GM18868 (cell line): Measurements from ENCODE around the gene YIPF3.
"Not testable (repeated sequence)": the region's sequence is repeated elsewhere in the genome, so short reads cannot be mapped to it uniquely, and the experiment has no call there.

Experiments used
- ATAC-seq: cut with Tn5 transposase; IDR thresholded peaks from one replicate; pipeline ENCODE4 v1.9.1; 2021; ENCODE audit warnings: mild to moderate bottlenecking, moderate library complexity; ENCODE audit not compliant: unreplicated experiment

Gene YIPF3

DNA sequence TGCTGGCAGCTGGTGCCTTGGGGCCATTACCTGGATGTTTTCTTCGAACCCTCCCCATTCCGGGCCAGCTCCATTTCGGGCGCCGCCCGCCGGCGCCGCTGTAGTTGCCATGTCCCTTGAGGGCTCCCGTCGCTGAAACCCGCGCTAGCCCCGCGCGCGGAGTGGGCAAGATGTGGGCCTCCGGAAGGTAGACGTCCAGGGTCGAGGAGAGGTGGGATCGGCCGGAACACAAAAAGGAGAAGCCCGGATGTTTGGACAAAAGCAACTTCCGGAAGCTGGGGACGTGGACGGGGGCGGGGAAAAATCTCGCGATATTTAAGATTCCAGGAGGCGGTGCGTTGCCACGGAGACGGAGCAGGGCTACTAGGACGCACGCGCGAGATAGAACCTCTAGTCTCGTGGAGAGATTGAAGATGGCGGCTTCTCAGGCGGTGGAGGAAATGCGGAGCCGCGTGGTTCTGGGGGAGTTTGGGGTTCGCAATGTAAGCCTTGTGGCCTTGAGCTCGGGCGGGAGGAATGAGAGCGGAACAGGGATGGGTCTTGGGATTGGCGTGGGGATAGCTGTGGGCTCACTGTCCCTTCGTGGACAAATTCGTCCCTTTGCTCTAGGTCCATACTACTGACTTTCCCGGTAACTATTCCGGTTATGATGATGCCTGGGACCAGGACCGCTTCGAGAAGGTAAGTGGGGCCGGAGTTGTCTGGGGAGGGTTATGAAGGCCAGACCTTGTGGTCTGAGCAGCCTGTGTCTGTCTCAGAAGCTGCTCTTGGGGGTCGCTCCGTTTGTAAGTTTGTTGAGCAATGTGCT, at the start of gene YIPF3, which contains the start of gene POLR1C:
TSS of gene YIPF3 (minus strand) at position 230 of the 808 bp plus-strand sequence. CDS start at position 111, 119 bp downstream.
TSS of gene POLR1C (plus strand) at position 393 of the 808 bp plus-strand sequence. CDS start at position 414, 21 bp downstream.
- peak; percentile 89 for ATAC-seq

DNA sequence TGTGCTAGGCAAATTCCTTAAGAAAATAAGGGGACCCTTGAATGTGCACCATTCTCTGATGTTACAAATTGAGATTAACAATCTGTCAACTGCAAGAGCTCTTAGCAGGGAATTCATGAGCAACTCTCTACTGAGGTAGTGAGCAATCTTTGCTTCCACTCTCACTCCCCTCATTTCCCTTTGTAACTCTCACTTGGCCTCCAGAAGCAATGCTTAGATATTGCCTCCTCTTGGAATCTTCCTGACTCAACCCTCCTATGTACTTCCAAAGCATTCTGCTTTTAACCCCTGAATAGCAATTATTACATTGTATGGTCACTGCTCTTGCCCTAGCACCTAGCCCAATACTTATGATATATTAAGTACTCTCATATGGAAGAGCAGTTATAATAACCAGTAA, 42.6 kb upstream of the YIPF3 start:
- ATAC-seq, result no peak

DNA sequence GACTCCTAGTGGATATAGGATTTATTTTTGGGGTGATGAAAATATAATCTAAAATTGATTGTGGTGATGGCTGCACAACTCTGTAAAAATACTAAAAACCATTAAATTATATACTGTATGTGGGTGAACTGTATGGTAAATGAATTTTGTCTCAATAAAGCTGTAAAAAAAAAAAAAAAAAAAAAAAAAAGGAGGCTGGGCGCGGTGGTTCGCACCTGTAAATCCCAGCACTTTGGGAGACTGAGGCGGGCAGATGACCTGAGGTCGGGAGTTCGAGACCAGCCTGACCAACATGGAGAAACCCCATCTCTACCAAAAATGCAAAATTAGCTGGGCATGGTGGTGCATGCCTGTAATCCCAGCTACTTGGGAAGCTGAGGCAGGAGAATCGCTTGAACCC, 40.9 kb upstream of the YIPF3 start:
- ATAC-seq, result not testable (repeated sequence)

- ATAC-seq, result no peak
These were observed 30.5 kb upstream of the YIPF3 start for GRCh38 chr6:43547222-43547621.

- no peak for ATAC-seq
These were observed 27.7 kb upstream of the YIPF3 start for GRCh38 chr6:43544461-43544860.

DNA sequence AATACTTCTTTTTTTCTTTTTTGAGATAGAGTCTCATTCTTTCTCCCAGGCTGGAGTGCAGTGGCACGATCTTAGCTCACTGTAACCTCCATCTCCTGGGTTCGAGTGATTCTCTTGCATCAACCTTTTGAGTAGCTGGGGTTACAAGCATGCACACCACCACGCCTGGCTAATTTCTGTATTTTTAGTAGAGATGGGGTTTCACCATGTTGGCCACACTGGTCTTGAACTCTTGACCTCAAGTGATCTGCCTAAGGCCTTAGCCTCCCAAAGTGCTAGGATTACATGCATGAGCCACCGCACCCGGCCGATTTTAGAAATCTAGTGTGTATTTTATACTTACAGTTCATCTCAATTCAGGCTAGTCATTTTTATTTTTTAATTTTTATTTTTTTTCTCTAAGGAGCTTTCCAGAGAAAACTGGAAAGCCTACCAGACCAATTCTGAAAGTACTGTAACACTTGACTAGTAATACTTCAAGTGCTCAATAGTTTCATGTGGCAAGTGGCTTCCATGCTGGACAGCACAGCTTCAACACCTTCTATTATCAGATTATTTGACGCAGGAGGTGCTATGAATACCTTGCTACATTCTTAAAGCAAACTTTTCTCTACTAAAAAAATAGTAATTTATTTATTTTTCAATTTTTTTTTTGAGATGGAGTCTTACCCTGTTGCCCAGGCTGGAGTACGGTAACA, 25.2 kb upstream of the YIPF3 start:
- ATAC-seq, result no peak

DNA sequence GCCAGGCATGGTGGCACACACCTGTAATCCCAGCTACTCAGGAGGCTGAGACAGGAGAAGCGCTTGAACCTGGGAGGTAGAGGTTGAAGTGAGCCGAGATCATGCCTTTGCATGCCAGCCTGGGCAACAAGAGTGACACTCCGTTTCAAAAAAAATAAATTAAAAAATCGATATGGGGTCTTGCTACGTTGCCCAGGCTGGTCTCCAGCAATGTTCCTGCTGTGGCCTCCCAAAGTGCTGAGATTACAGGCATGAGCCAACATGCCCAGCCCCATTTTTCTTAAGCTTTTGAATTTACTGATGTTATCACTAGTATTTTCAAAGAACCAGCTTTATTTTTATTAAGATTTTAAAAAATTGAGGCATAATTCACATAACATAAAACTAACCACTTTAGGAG, 23.8 kb upstream of the YIPF3 start:
- no peak for ATAC-seq

GRCh38 chr6:43539409-43539808, 22.7 kb upstream of the YIPF3 start:
- not testable (repeated sequence) for ATAC-seq

- not testable (repeated sequence) for ATAC-seq
These were observed 22.3 kb upstream of the YIPF3 start for GRCh38 chr6:43538986-43539385.

GRCh38 chr6:43532201-43532600, 15.5 kb upstream of the YIPF3 start:
- no peak for ATAC-seq

DNA sequence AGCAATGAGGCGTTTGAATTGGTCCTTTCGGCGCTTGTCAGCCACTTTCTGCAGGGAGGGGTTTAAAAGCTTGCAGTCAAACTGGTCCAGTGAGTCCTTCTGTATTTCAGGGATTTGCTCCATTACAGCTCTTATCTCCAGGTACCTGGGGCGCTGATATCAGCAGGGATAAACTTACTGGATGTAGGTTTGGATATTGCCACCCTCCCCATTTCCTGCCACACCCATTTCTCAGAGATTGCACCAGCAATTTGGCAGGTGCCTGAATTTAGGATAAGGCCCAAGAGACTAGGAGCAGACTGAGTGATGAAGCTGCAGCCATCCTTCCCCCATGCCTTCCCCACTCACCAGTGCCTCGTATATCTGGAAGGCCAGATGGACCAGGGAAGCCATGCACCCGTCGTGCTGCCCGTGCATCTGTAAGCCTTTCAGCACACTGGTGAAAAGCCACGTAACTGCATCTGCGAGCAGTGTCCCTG, 7.8 kb upstream of the YIPF3 start:
- no peak for ATAC-seq

GRCh38 chr6:43523284-43523683, 6.6 kb upstream of the YIPF3 start:
- no peak for ATAC-seq

GRCh38 chr6:43522547-43523261, 6.0 kb upstream of the YIPF3 start:
- ATAC-seq, result no peak

- no peak for ATAC-seq
These were observed 5.1 kb upstream of the YIPF3 start for GRCh38 chr6:43521836-43522235.

GRCh38 chr6:43520097-43520496, 3.4 kb upstream of the YIPF3 start:
- no peak for ATAC-seq

GRCh38 chr6:43517505-43518357, 1.0 kb upstream of the YIPF3 start:
- no peak for ATAC-seq

DNA sequence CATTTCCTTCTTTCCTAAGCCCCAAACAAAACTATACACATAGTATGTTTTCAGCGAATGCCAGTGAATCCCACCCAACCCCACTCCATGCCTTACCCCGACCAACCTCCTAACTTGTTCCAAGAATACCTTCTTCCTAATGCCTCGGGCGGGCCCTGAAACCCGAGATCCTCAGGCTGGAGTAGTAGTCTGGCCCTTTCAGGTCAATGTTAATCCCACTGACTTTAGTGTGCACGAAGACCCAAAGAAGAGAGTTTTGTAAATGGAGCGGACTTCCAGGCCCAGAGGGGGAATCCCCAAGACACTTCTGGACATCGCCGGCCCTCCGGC, 394 bp downstream of the YIPF3 start:
- ATAC-seq, result no peak

- no peak for ATAC-seq
These were observed 918 bp downstream of the YIPF3 start for GRCh38 chr6:43515808-43516207.

DNA sequence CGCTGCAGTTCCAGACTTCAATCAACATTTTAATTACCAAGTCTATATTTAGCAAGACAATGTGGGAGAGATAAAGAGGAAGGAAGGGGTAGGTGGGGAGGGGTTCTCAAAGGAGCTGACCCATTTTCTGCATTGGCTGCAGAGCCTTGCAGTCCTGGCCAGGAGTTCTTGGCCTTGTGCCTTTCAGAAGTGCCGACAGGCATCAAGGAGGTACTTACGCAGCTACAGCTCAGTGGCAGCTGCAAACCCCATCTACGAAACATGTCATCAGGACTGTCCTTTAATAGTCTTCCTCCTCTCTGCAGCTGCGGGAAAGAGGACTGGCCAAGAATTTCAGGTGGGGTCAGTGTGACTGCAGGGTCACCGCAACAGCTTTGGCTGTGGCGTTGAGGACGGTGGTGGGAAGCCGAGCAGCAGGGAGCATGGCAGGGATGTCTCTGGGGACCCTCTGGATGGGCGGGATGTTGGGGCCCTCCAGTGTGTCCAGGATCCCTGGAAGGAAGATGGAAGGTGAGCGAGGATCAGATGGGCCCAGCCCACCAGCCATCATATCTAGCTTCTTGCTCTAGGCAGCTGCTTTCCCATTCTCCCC, 4.8 kb downstream of the YIPF3 start:
- no peak for ATAC-seq

DNA sequence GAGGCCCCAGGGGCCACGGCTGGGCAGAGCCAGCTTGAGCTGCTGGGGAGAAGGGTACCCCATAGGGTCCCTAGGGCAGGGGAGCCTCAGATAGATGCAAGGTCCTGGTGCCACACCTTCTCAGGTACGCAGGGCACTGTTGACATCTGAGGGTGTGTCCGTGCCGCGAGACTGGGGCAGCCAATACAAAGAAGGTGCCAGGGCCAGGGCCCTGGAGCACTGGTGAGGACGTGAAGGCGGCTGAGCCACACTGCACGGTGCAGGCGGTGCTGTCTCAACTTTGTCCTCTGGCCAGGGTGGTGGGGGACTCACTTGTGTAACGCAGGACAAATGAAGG, 5.9 kb downstream of the YIPF3 start:
- ATAC-seq, result no peak
